Neuronal stem cell (in vitro differentiated cells): Measurements from ENCODE around the gene CTNNA1.

ENCODE experiments used
- DNase-seq: peaks from one replicate; pipeline ENCODE4 v3.0.0-alpha.2; 2013; ENCODE audit warnings: low spot score
- H2AFZ ChIP-seq: one replicate; pipeline ENCODE4 v1.6.1; 2013; ENCODE audit warnings: mild to moderate bottlenecking, low read length, inconsistent platforms
- H2AK5ac ChIP-seq: 2 replicates; pipeline ENCODE4 v1.6.1; 2013; ENCODE audit warnings: low read depth, mild to moderate bottlenecking, inconsistent platforms, low read length, moderate library complexity, mixed read lengths
- H2BK120ac ChIP-seq: 2 replicates; pipeline ENCODE4 v1.6.1; 2013; ENCODE audit warnings: low read depth, mild to moderate bottlenecking, inconsistent platforms, low read length, moderate library complexity, mixed read lengths
- H2BK12ac ChIP-seq: one replicate; pipeline ENCODE4 v1.6.1; 2013; ENCODE audit warnings: low read length, inconsistent platforms
- H2BK15ac ChIP-seq: 2 replicates; pipeline ENCODE4 v1.6.1; 2013; ENCODE audit warnings: mild to moderate bottlenecking, low read length, inconsistent platforms, mixed read lengths
- H2BK5ac ChIP-seq: one replicate; pipeline ENCODE4 v1.6.1; 2013; ENCODE audit warnings: inconsistent platforms, mild to moderate bottlenecking, low read length, moderate library complexity
- H3K14ac ChIP-seq: one replicate; pipeline ENCODE4 v1.6.1; 2013; ENCODE audit warnings: low read length, inconsistent platforms
- H3K18ac ChIP-seq: 2 replicates; pipeline ENCODE4 v1.6.1; 2013; ENCODE audit warnings: low read length, inconsistent platforms
- H3K23ac ChIP-seq: 2 replicates; pipeline ENCODE4 v1.6.1; 2013; ENCODE audit warnings: low read depth, mild to moderate bottlenecking, mixed read lengths, low read length, inconsistent platforms; ENCODE audit not compliant: poor library complexity
- H3K27ac ChIP-seq: replicated peaks from 3 replicates; pipeline ENCODE4 v1.5.1; 2013; ENCODE audit warnings: low read length, inconsistent platforms
- H3K27me3 ChIP-seq, 3 experiments: 2 replicates each; pipeline ENCODE4 v1.6.1; 2013; ENCODE audit warnings: low read length in 3 of 3, mild to moderate bottlenecking in 2 of 3, inconsistent platforms in 1 of 3, low read depth in 1 of 3, mixed read lengths in 1 of 3, moderate library complexity in 1 of 3; ENCODE audit not compliant: control insufficient read depth in 3 of 3, insufficient read depth in 3 of 3
- H3K36me3 ChIP-seq, 2 donors: replicated peaks in 1 of 2; 2 replicates each; pipeline ENCODE4 v1.6.1; 2013; ENCODE audit warnings: low read length in 2 of 2; ENCODE audit not compliant: control insufficient read depth in 2 of 2, insufficient read depth in 2 of 2
- H3K4ac ChIP-seq: 2 replicates; pipeline ENCODE4 v1.6.1; 2013; ENCODE audit warnings: inconsistent platforms, mild to moderate bottlenecking, low read length, moderate library complexity
- H3K4me1 ChIP-seq, 2 donors: 1 replicate in 1 of 2; 2 replicates in 1 of 2; pipeline ENCODE4 v1.6.1; 2013; ENCODE audit warnings: low read length in 2 of 2, low read depth in 1 of 2; ENCODE audit not compliant: control insufficient read depth in 2 of 2, insufficient read depth in 1 of 2
- H3K4me2 ChIP-seq: one replicate; pipeline ENCODE4 v1.6.1; 2013; ENCODE audit warnings: mild to moderate bottlenecking, low read length, inconsistent platforms; ENCODE audit not compliant: insufficient read depth, poor library complexity, severe bottlenecking
- H3K4me3 ChIP-seq, 2 donors: 2 replicates each; pipeline ENCODE4 v1.5.1; 2013; ENCODE audit warnings: low read length in 2 of 2, mild to moderate bottlenecking in 2 of 2, inconsistent platforms in 1 of 2, moderate library complexity in 1 of 2
- H3K79me1 ChIP-seq: one replicate; pipeline ENCODE4 v1.6.1; 2013; ENCODE audit warnings: low read depth, mild to moderate bottlenecking, inconsistent platforms, low read length, moderate library complexity
- H3K9ac ChIP-seq: one replicate; pipeline ENCODE4 v1.6.1; 2013; ENCODE audit warnings: mild to moderate bottlenecking, low read depth, low read length, inconsistent platforms; ENCODE audit not compliant: poor library complexity
- H3K9me3 ChIP-seq, 2 donors: replicated peaks in 1 of 2; 2 replicates each; pipeline versions ENCODE3 to v1.6.1; 2013; ENCODE audit warnings: low read length in 2 of 2, mild to moderate bottlenecking in 2 of 2, inconsistent platforms in 1 of 2, low read depth in 1 of 2, mixed read lengths in 1 of 2, moderate library complexity in 1 of 2; ENCODE audit not compliant: control insufficient read depth in 2 of 2, insufficient read depth in 1 of 2
- H4K8ac ChIP-seq: one replicate; pipeline ENCODE4 v1.6.1; 2013; ENCODE audit warnings: low read depth, mild to moderate bottlenecking, inconsistent platforms, low read length, moderate library complexity
- H4K91ac ChIP-seq: one replicate; pipeline ENCODE4 v1.6.1; 2013; ENCODE audit warnings: low read length, low read depth, mild to moderate bottlenecking, inconsistent platforms; ENCODE audit not compliant: poor library complexity
- WGBS, 2 donors: extraction: QIAGEN DNeasy Blood & Tissue Kit; methylation state at CpG; one replicate each; pipeline ENCODE4 v1.1.7; 2013; ENCODE audit warnings: missing lambda C conversion rate in 2 of 2, mixed read lengths in 1 of 2; ENCODE audit not compliant: insufficient read length in 2 of 2, insufficient replicate concordance in 1 of 2; ENCODE audit errors: extremely low coverage in 2 of 2; 5-methylcytosine and 5-hydroxymethylcytosine counted together

Gene CTNNA1

DNA sequence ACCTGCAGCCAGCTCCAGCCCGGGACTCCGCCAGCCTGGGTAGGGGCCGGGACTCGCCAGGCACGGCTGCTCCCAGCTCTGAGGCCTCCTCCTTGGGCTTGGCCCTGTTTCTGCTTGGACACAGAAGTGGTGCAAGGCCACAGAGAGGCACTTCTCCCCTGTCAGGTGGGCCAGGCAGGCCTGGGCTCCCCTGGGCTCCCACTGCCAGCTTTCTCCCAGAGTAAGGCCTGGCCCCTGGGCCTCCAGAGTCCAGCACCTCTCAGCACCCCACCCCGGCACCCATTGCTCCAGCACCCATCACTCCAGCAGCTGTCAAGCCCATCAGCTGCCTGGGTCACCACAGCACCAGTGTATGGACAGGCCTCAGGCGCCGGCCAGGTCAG lies 193.0 kb downstream of the CTNNA1 start:
- Histone ChIP-seq H3K14ac (peak overlapping the region; percentile 47), H4K8ac (no peak overlapping the region), H3K4me3 (no peak overlapping the region), H2BK15ac (no peak overlapping the region), H2AK5ac (peak overlapping the region; percentile 94), H3K27ac (no peak overlapping the region), H2BK5ac (peak overlapping the region; percentile 91), H2AFZ (peak overlapping the region; percentile 74), H3K36me3 (peaks cover 7 to 17% of the 10 kb centered on the region in 2 donors), H4K91ac (no peak overlapping the region), H3K9ac (peak overlapping the region; percentile 51), H3K79me1 (peaks cover 7% of the 10 kb centered on the region), H3K18ac (peak overlapping the region; percentile 96), H3K9me3 (no peaks in the 10 kb centered on the region), H3K4me1 (peaks cover 32 to 39% of the 10 kb centered on the region in 2 donors), H2BK12ac (no peak overlapping the region), H3K27me3 (no peaks in the 10 kb centered on the region), H2BK120ac (peak overlapping the region; percentile 66), H3K4ac (no peak overlapping the region), H3K4me2 (no peak overlapping the region), H3K23ac (peak overlapping the region; percentile 61)
- DNase-seq: no peak
- no CpG with 5 or more reads among the region's 8 CpGs for WGBS, 2 donors

DNA sequence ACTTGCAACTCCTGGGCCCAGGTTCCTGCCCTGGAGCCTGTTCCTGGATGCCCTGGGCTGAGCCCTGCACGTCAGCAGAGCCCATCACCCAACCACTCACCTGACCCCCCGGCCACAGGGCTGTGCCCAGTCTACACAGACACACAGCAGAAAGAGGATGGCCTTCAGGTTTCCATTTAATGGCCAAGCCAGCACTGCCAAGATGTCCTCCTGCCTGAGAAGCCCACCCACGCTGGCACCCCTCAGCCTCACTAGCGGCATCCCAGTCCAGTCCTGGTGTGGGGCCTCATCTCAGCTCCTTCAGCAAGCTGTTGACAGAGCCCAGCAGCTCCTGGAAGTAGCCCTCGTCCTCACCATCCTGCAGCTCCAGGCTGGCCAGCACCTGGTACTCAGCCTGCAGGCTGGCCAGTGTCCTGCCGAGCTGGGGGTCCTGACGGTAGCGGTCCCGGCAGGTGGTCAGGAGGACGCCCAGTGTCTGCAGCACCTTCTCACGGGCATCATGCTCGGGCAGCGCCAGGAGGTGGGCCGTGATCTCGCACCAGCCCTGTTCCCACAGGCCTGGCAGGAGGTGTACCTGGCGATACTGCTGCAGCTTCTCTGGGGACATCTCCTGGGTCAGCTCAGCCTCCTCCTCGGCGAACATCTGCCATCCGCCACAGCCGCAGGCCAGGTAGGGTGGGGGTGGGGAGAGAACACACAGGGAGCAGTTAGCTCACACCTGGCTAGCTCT lies 193.8 kb downstream of the CTNNA1 start:
- WGBS, 2 donors: no CpG with 5 or more reads among the region's 20 CpGs

DNA sequence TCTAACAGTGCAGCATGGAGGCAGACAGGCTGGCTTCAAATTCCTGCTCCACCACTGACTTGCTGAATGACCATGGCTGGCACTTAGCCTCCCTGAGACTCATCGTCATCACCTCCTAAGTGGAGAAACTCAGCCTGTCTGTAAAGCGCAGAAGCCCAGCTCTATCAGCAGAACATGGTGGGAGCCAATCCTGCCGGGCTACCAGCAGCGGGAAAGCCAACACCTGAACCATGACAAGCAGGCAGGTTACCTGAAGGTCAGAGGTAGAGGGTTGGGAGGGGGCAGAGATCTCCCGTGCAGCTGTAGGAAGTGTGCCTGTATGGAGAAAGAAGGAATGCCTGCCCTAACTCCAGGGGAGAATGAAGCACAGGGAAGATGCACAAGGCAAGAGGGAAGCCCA lies 194.6 kb downstream of the CTNNA1 start:
- no peaks in the 10 kb centered on the region for H3K9me3 ChIP-seq
- no peak overlapping the region for H2BK12ac ChIP-seq
- H3K9ac ChIP-seq: no peak overlapping the region
- no peak overlapping the region for H2AFZ ChIP-seq
- H3K23ac ChIP-seq: no peak overlapping the region
- peaks cover 33 to 44% of the 10 kb centered on the region in 2 donors for H3K4me1 ChIP-seq
- H3K4ac ChIP-seq: no peak overlapping the region
- H2BK5ac ChIP-seq: no peak overlapping the region
- H2AK5ac ChIP-seq: no peak overlapping the region
- H3K14ac ChIP-seq: no peak overlapping the region
- H3K18ac ChIP-seq: no peak overlapping the region
- no peak overlapping the region for H3K27ac ChIP-seq
- H3K4me3 ChIP-seq: no peak overlapping the region
- H4K91ac ChIP-seq: no peak overlapping the region
- H3K4me2 ChIP-seq: no peak overlapping the region
- H2BK15ac ChIP-seq: no peak overlapping the region
- no CpG with 5 or more reads among the region's 5 CpGs for WGBS, 2 donors
- peaks cover 7% of the 10 kb centered on the region for H3K79me1 ChIP-seq
- no peaks in the 10 kb centered on the region for H3K27me3 ChIP-seq
- no peak overlapping the region for H4K8ac ChIP-seq
- no peak overlapping the region for H2BK120ac ChIP-seq
- H3K36me3 ChIP-seq: peaks cover 7 to 8% of the 10 kb centered on the region in 2 donors
- DNase-seq: no peak

More for the DNA sequence above, 193.8 kb downstream of the CTNNA1 start:
- Histone ChIP-seq H3K4me2 (no peak overlapping the region), H3K4me1 (peaks cover 32 to 39% of the 10 kb centered on the region in 2 donors), H2BK12ac (peak overlapping the region; percentile 84), H3K9ac (peak overlapping the region; percentile 72), H3K23ac (peak overlapping the region; percentile 61), H3K27me3 (no peaks in the 10 kb centered on the region), H4K8ac (no peak overlapping the region), H3K18ac (peak overlapping the region; percentile 57), H3K4ac (no peak overlapping the region), H2BK5ac (peak overlapping the region; percentile 91), H3K27ac (no peak overlapping the region), H3K14ac (peak overlapping the region; percentile 39), H2AFZ (no peak overlapping the region), H4K91ac (no peak overlapping the region), H3K4me3 (no peak overlapping the region), H3K79me1 (peaks cover 7% of the 10 kb centered on the region), H3K9me3 (no peaks in the 10 kb centered on the region), H2AK5ac (peak overlapping the region; percentile 94), H2BK15ac (peak overlapping the region; percentile 98), H3K36me3 (peaks cover 7 to 12% of the 10 kb centered on the region in 2 donors), H2BK120ac (peak overlapping the region; percentile 81)
- DNase-seq: no peak

- H3K9me3 ChIP-seq: no peaks in the 10 kb centered on the region
- H4K8ac ChIP-seq: no peak overlapping the region
- DNase-seq: no peak
- no peak overlapping the region for H3K4me2 ChIP-seq
- peaks cover 7 to 8% of the 10 kb centered on the region in 2 donors for H3K36me3 ChIP-seq
- H2BK5ac ChIP-seq: no peak overlapping the region
- H2BK15ac ChIP-seq: no peak overlapping the region
- H3K27me3 ChIP-seq: no peaks in the 10 kb centered on the region
- H4K91ac ChIP-seq: no peak overlapping the region
- H2AFZ ChIP-seq: no peak overlapping the region
- H3K9ac ChIP-seq: no peak overlapping the region
- no CpG with 5 or more reads among the region's 23 CpGs for WGBS, 2 donors
- H3K4me3 ChIP-seq: no peak overlapping the region
- no peak overlapping the region for H2BK12ac ChIP-seq
- H3K23ac ChIP-seq: no peak overlapping the region
- H2AK5ac ChIP-seq: peak overlapping the region; percentile 74
- peaks cover 40 to 48% of the 10 kb centered on the region in 2 donors for H3K4me1 ChIP-seq
- H3K18ac ChIP-seq: peak overlapping the region; percentile 62
- H3K27ac ChIP-seq: no peak overlapping the region
- H3K14ac ChIP-seq: no peak overlapping the region
- peaks cover 7% of the 10 kb centered on the region for H3K79me1 ChIP-seq
- no peak overlapping the region for H2BK120ac ChIP-seq
- H3K4ac ChIP-seq: no peak overlapping the region
Measured at GRCh38 chr5:138948471-138949222, 195.4 kb downstream of the CTNNA1 start.
